OCI-LY1 (cell line): ENCODE results near the gene DPP9.

Source experiments
- EZH2 ChIP-seq: fragments of 200-600 bp; sonication (generic), shearing (Covaris generic); IDR thresholded peaks from 2 replicates; pipeline ENCODE4 v1.8.0; 2017; ENCODE audit warnings: borderline replicate concordance, mixed run types, mild to moderate bottlenecking, antibody characterized with exemption, low read length, moderate library complexity, mixed read lengths
- TF ChIP-seq, protein P1 (sequence below): fragments of 200-600 bp; sonication (generic), shearing (Covaris generic); IDR thresholded peaks from 2 replicates; pipeline ENCODE4 v1.5.1; 2017; ENCODE audit warnings: mild to moderate bottlenecking, antibody characterized with exemption, low read length, moderate library complexity, mixed read lengths

DNA sequence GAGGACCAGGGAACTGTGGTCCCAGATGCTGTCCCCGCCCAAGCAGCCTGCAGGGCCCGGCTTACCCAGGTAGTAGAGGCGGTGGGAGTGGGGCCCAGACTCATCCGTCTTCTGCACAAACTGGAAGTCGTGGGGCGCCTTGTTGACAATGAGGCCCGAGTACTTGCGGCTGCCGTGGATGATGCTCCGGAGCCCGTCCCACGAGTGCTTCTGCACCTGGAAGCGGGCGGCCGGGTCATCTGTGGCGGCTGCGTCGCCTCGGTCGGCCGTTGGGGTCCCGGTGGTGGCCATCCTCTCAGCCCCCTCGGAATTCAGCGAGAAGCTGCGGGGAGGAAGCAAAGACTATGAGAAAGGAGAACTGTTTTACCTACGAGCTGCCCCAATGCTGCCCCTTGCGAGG lies 9.6 kb downstream of the DPP9 start:
- no peak for TF ChIP-seq EZH2
- TF ChIP-seq, protein P1, sequence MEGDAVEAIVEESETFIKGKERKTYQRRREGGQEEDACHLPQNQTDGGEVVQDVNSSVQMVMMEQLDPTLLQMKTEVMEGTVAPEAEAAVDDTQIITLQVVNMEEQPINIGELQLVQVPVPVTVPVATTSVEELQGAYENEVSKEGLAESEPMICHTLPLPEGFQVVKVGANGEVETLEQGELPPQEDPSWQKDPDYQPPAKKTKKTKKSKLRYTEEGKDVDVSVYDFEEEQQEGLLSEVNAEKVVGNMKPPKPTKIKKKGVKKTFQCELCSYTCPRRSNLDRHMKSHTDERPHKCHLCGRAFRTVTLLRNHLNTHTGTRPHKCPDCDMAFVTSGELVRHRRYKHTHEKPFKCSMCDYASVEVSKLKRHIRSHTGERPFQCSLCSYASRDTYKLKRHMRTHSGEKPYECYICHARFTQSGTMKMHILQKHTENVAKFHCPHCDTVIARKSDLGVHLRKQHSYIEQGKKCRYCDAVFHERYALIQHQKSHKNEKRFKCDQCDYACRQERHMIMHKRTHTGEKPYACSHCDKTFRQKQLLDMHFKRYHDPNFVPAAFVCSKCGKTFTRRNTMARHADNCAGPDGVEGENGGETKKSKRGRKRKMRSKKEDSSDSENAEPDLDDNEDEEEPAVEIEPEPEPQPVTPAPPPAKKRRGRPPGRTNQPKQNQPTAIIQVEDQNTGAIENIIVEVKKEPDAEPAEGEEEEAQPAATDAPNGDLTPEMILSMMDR = no peak
